ENCODE measurements around the gene NDUFB6.
"Not testable (repeated sequence)": the region's sequence is repeated elsewhere in the genome, so short reads cannot be mapped to it uniquely, and the experiment has no call there.

NDUFB6 gene

DNA sequence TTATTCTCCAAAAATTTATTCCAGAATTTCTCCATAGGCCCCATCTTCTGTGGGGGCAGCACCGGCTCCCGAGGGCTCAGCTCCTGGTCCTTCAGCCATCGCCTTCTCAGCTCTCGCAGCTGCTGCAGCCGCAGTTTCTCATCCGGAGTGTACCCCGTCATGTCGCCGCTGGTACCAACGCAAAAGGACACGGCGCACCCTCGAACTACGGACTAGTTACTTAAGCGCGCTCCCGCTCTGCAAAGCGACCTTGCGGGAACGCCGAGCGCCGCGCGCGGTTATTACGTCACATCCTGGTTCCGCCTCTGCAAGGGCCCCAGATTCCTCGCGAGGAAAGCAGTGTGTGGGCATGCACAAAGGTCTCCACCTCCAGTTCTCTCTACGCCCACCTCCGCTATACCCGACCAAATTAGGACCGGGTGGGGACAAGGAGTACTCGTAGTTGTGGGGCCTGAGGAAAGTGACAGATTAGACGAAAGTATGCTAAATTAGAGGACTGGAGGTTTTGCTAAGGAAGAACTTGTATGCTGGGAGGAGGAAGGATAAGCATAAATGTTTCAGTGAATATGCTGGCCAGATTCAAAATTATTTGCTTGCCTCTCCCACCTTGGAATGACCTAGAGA, at the start of gene NDUFB6:
TSS of gene NDUFB6 (minus strand) at position 260 of the 624 bp plus-strand sequence. CDS start at position 161, 99 bp downstream.
- DNase-seq (ENCODE audit: low spot score): peak; percentile 94

DNA sequence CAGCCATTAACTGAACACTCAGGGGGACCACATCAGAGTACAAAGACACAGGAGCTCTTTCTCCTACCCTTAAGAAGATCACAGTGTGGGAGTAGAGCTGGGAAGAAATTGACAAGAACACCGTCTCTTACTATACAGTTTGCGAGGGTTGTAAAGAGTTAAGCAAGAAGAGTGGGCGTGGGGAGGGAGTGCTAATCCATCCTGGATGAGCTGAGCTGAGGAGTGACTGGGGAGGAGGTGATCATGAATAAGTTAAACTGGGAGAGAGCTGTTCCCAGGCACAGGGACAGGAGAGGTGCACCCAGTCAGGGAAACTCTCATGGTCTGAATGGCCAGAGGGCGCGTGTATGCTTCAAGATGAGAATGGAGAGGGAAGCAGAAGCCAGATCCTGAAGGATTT, 45.3 kb upstream of the NDUFB6 start:
- DNase-seq (ENCODE audit: low spot score): no peak

DNA sequence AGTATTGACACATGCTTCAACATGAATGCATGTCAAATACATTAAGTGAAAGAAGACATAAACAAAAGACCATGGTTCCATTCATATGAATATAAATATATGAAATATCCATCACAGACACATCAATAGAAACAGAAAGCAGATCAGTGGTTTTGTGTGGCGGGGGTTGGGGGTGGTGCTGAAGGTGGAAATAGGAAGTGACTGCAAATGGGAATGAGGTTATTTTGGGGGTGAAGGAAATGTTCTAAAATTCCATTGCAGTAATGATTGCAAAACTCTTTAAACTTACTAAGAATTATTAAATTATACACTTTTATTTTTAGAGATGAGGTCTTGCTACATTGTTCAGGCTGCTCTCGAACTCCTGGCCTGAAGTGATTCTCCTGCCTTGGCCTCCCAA, 33.9 kb upstream of the NDUFB6 start:
- no peak for DNase-seq (ENCODE audit: low spot score)

DNA sequence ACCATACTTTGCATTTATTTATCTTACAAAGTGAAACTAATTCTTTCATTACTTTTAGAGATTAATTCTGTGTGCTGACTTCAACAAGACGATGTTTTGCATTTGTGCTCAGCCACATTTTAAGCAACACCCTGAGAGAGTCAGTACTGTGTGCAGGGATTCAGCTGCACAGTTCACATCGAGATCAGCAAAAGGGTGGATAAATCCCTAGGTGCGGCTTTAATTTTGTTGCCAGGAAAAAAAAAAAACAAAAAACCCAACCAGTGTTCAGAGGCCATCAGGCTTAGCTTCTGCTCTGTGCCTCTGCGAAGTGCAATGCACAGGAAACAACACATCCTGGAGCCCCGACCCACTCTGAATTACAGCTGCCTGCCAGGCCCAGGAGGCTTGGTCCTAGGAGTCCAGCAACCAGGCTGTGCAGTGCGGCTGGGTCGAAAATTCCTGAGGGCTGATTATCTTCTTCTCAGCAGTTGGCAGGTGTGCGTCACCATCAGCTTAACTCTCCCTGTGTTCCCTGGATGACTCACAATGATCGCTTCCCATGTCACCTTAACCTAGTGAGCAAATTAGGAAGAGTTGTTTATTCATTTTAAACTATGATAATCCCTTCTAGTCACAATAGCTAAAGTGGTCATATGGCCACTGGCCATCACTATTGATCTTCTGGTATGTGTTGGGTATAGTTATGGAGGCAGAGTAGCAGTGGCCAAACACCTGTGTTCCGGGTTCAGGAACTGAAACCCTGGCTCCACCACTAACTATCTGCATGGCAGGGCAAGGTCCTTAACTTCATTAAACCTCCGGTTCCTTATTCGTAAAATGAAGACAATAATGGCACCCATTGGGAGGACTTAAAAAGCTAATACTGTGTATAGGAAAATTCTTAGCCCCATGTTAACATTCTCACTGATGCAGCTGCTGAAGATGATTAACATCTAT, 31.2 kb upstream of the NDUFB6 start:
- no peak for DNase-seq (ENCODE audit: low spot score)

DNA sequence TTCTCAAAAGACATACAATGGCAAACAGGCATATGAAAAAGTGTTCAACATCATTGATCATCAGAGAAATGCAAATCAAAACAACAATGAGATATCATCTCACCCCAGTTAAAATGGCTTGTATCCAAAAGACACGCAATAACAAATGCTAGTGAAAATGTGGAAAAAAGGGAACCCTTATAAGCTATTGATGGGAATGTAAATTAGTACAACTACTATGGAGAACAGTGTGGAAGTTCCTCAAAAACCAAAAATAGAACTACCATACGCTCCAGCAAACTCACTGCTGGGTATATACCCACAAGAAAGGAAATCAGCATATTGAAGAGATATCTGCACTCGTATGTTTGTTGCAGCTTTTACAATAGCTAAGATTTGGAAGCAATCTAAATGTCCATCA, 26.1 kb upstream of the NDUFB6 start:
- DNase-seq (ENCODE audit: low spot score): not testable (repeated sequence)

DNA sequence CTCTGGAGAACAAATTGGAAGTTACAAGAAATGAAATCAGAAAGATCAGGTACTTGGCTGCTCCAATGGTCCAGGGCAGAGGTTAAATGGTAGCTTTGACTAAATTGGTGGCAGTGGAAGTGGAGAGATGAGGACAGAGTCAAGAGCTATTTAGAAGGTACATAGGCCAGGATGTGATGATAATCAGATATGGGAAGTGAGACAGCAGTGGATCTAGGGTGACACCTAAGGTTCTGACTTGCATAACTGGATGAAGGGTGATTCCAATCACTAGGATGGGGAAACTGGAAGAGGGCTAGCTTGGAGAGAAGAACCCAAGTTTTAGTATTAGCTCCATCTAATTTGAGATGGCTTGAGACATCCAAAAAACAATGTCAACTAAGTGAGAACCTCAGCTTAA, 24.0 kb upstream of the NDUFB6 start:
- no peak for DNase-seq (ENCODE audit: low spot score)

DNA sequence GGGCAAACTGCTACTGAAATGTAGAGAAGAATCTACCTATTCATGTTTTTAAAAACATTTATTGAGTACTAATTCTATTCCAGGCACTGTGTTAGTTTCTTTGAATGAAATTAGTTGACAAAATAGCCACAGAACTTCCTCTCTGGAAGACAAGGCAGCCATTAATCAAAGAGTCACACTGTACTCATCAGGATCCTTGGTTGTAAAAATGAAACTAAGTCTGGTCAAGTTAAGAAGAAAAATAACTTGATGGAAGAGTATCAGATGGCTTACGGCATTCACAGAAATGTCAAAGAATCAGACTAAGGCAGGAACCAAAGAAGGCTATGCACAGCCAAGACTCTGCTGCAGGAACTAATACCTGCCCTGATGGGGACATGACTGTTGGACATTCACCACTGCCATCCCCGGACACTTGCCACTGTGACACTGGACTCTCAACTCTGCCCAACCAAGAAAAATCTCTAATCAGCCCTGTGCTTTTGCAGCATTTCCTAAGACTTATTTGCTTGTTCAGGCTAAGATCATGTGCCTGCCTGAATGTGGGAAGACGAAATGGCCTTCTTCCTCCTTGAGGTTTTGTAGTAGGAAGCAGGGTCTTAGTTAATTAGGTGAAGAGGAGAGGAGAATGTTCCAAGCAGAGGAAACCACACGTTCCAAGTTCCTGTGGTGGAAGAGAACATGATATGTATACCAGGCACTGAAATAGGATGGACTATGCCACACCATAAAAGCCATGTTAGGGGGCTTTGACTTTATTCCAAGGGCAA, 23.3 kb upstream of the NDUFB6 start:
- no peak for DNase-seq (ENCODE audit: low spot score)

DNA sequence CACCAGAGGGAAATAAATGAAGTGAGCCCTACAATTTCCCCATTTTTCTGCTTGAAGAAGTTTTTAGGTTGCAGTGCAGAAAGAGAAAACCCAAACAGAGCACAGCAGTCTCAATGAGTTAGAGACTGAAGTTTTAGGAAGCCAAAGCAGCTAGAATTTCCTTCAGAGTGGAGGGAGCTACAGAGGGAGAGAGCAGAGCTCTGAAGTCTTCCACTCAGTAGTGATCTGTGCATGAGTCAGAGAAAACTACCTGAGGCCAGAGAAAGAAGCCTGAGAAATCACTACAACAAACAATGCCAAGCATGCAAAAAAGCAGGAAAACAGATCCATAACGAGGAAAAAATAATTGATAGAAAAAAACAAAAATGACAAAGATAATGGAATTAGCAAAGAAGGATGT, 17.9 kb upstream of the NDUFB6 start:
- DNase-seq (ENCODE audit: low spot score): no peak

DNA sequence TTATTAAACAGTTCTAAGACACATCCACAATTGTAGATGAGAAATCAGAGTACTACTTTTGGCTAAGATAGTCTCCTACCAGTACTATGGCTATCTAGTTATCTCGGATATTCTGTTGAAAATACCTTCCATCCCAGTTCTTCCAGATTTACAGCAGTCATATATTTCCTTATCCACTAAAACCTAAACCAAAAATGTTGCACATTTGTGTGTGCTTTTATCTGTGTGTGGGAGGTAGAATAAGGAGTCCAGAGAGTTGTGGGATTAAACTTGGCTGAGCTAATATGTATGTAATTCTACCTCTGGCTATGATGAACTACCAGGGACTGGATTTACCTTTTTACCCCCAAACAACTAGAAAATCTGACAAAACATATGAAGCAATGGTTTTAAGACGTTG, 17.5 kb upstream of the NDUFB6 start:
- DNase-seq (ENCODE audit: low spot score): no peak

DNA sequence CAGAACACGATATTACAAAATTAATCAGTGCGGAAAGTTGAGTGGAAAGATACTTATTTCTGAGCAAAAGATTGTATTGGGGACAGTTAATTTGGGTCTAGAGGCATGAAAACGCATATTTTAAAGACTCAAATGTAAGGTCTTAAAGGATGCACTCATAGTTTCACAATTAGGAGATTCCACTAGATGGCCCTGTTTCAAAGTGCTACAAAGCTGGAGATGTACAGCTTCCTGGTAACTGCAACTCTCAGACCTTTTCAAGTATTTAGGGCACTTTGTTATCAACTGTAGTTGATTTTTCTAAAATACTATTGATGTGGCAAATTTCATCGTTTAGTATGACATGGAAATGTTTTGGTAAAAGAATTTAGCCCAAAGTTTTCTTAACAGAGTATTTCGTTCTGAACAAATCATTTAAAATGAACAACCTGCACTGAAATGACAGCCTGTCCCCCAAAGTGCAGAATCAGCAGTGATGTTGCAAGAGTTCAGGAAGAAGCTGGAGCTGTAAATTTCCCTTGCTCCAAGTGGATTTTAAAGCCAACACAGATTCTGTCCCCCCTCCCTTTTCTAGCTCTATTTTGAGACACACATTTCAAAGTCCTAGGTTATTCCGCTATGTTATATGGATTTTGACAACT, 16.2 kb upstream of the NDUFB6 start:
- no peak for DNase-seq (ENCODE audit: low spot score)

DNA sequence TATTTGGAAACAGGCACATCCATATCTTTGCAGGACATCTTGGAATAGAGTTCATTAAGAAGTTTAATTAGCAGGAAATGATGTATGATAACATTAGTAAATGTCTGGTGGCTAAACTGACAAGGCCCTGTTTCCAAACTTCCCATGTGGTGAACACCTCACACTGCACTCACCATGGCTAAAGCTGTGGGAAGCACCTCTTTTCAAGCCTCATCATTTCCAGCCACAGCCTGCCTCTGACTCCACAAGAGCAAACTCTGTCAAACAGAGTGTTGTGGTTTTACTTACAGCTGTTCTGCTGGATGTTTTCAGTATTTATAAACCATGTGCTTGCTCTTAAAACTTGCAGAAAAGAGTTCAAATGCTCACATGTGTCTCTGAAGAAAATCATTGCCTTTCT, 14.9 kb upstream of the NDUFB6 start:
- no peak for DNase-seq (ENCODE audit: low spot score)

DNA sequence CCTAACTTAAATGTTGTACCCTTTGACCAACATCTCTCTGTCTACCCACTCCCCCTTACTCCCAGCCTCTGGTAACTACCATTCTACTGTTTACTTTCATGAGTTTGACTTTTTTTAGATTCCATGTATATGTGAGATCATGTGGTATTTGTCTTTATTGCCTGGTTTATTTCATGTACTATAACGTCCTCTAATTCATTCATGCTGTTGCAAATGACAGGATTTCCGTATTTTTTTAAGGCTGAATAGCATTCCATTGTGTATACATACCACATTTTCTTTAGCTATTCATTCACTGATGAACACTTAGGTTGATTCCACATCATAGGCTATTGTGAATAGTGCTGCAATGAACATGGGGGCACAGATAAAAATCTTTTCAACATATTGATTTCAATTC, 11.8 kb upstream of the NDUFB6 start:
- no peak for DNase-seq (ENCODE audit: low spot score)

DNA sequence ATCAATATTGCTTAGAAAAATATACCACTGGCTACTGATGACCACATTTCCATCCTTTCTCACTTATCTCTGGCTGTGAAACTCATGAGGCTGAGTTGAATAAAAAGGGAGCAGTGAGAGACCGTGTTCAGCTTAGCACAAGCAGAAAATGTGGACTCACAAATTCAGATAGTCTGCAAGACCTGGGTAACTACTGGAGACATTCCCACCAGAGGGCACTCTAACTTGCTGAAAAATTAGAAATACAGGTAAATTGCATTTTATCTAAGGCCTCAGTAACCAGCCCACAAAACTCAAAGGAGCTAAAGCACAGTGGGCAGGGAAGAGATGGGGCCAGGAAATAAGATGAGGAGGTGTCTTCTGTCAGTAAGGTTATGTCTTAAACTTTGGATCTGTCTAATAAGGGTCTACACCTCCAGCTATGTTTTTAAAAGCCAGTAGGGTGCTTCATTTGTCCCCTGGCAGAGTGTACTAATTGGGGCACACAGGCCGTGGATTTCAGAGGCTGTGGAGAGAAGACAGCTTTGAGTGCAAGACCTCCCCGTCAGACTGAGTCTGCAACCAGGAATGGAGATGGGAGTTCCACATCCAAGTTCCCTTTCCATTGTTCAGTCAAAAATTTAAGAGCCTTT, 8.7 kb upstream of the NDUFB6 start:
- DNase-seq (ENCODE audit: low spot score): no peak

DNA sequence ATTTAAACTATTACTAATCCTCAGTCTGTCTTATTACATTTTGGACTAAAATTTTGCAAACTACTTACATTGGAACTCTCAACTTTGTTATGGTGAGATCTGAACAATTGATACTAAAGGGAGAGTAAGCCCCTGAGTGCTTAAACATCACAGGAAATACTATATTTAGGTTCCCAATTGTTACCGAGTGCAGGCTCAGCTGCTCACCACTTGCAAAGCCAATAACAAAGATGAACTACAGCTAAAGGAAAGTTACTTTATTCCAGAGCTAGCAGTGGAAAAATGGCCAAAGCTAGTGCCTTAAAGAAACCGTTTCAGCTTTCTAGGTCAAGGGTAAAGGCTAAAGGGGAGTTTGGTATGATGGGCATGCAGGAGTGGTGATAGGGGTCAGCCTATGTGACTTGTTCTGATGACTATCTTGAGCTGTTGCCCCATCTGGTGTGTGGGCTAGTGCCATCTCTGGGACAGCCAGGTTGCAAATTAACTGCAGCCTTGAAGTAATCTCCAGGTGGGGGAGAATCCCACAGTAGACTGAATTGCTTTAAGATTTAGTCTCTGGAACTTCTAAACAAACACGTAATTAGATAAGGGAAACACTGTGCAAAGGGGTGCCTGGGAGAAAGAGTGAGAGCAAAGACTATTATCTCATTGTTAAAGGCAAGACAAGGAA, 7.8 kb upstream of the NDUFB6 start:
- no peak for DNase-seq (ENCODE audit: low spot score)

DNA sequence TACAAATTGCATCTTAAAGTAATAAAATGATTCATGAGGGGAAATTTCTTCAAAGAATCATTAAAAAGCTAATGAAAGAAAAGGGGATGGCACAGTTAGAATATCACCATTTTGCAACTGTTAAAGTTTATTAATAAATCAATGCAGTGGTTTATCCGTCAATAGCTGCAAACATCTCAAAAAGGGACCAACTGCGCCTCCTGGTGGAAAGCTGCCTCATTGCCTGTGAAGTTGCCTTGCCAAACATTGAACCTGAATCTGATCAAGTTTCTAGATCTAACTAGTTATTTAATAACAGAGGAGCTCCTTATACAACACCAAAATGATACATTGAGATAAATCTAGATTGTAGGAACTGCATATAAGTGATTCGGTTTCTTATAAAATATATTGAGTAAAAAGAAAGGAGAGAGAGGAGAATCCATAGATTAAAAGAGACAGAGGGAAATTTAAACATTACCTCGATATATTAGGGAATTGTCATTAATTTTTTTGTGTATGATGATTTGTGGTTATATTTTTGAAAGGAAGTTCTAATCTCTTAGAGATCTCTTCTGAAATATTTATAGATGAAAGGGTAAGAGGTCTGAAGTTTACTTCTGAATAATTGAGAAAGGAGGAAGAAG, 6.9 kb upstream of the NDUFB6 start:
- peak; percentile 65 for DNase-seq (ENCODE audit: low spot score)

DNA sequence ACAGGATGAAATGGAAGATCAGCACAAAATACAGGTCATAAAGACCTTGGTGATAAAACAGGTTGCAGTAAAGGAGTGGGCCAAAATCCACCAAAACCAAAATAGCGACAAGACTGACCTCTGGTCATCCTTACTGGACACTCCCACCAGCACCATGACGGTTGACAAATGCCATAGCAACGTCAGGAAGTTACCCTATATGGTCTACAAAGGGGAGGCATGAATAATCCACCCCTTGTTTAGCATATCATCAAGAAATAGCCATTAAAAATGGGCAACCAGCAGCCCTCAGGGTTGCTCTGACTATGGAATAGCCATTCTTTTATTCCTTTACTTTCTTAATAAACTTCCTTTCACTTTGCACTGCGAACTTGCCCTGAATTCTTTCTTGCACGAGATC, 6.0 kb upstream of the NDUFB6 start:
- DNase-seq (ENCODE audit: low spot score): no peak

DNA sequence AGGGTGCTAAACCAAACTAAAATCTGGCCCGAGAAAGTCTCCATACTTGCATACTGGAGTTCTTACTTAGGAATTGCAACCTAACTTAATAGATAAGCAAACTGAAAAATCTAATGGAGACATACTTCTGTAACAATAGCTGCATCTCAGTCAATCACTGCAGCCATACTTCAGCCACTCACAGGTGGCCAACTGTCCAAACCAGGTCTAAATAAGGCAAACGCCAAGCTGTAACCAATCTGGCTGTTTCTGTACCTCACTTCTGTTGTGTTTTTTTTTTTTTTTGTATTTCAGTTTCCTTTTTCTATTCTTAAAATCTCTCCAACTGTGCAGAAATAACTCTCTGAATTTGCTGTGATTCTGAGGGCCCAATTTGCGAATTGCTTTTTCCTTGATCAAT, 4.4 kb upstream of the NDUFB6 start:
- DNase-seq (ENCODE audit: low spot score): no peak

DNA sequence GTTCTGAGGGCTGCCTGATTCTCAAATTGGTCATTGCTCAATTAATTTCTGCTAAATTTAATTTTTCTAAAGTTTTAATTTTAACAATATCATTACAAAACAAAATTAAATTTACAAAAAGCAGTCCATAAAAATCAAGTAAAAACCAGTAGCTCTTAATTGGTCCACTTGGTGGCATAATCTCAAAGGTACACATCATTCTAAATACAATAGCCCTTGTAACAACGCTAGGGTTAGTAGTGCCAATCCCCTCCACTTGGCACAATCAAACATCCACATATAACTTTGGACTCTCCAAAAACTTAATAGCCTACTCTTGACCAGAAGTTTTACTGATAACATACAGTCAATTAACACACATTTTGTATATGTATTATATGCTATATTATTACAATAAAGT, 1.9 kb upstream of the NDUFB6 start:
- no peak for DNase-seq (ENCODE audit: low spot score)

DNA sequence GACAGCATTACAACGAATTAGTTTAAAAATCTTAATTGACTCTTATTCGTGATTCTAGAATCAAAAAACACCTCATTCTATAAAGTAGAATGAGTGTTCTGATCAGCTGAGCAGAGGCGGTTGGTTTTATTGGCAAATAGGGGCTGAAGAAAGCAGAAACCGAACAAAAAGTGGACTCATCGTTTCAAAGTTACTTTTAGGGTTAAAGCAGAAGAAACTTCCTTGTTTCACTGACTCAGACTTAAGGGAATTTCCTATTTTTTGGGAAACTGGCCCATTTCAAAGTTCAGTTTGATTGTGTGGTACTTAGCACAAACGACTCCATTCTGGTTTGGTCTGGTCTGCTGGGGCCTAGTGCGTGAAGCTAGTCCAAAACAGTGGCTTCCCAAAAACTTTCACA, 862 bp upstream of the NDUFB6 start:
- DNase-seq (ENCODE audit: low spot score): no peak

DNA sequence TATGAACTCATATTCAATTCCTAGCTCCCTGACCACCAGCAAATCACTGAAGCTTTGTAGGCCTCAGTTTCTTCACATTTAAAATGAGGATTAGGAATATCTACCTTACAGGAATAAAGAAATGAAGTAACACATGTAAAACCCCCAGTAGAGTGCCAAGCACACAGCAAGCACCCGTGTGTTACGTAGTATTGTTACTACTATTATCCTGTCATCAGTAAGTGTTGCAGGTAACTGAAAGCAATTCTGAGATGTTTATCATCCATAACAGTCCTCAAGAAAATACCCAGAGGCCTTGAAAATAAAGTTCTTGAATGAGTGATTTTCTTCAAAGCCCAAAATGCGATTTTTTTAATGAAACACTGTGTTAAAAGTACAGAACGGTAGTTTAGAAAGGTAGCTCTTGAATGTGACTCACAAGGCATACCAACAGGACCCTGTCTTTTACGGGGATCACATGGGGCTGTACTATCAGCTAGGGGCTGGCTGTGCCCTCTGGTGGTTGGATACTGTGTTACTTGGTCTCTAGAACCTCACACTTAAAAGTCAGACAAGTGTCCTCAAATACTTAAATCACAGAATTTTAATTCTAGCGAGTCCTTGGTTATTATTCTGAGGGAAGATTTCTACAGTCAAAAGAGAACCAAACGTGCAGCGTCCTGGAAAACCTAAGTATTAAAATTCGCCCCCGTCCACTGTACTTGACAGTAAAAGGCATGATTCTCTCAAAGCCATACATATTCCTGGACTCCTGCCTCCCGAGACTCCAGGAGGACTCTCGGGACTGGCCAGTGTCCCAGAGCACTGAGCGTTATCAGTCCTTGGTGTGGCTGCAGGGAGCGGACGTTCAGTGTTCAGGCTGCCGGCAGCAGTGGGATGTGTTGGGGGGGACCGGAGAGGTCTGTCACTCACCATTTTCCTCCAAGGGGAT, 725 bp downstream of the NDUFB6 start:
- DNase-seq (ENCODE audit: low spot score): peak; percentile 63

Data from ecto neural progenitor cell (in vitro differentiated cells).